NCI-H1048 (cell line): ENCODE measurements around the gene CAP1.
"Not testable (repeated sequence)": the region's sequence is repeated elsewhere in the genome, so short reads cannot be mapped to it uniquely, and the experiment has no call there.

ENCODE experiments used
- DNase-seq: peaks from one replicate; lab custom pipeline; 2025; lab: John Stamatoyannopoulos, UW

The CAP1 gene, protein sequence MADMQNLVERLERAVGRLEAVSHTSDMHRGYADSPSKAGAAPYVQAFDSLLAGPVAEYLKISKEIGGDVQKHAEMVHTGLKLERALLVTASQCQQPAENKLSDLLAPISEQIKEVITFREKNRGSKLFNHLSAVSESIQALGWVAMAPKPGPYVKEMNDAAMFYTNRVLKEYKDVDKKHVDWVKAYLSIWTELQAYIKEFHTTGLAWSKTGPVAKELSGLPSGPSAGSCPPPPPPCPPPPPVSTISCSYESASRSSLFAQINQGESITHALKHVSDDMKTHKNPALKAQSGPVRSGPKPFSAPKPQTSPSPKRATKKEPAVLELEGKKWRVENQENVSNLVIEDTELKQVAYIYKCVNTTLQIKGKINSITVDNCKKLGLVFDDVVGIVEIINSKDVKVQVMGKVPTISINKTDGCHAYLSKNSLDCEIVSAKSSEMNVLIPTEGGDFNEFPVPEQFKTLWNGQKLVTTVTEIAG

GRCh38 chr1:40040511-40041465 lies at the start of gene CAP1:
Gene CAP1, plus strand, starts transcription at chr1:40040729. Its CDS starts 18,618 bp downstream, at chr1:40059347.
- peak; percentile 96 for DNase-seq

DNA sequence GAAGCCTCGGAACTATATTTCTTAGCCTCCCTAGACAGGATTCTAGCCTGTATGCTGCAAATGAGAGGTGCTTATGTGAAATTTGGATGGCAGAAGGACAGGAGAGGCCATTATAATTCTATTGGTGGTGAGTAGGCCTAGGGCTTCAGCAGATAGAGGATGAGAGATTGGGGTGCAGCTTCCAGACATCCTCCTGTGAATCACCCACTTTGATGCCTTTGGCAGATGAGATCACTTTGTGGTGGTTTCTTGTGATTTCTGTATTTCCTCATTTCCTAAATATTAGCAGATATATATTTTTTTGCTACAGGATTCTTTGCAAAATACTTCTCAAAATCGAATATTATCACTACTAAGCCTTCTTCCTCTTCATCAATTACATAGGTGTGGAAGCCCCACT lies 48.3 kb upstream of the CAP1 start:
- no peak for DNase-seq

GRCh38 chr1:39992888-39993287 lies 47.6 kb upstream of the CAP1 start:
- no peak for DNase-seq

- no peak for DNase-seq
Observed at GRCh38 chr1:39995973-39996393, 44.5 kb upstream of the CAP1 start.

- DNase-seq = no peak
Observed at GRCh38 chr1:39996396-39997004, 44.0 kb upstream of the CAP1 start.

DNA sequence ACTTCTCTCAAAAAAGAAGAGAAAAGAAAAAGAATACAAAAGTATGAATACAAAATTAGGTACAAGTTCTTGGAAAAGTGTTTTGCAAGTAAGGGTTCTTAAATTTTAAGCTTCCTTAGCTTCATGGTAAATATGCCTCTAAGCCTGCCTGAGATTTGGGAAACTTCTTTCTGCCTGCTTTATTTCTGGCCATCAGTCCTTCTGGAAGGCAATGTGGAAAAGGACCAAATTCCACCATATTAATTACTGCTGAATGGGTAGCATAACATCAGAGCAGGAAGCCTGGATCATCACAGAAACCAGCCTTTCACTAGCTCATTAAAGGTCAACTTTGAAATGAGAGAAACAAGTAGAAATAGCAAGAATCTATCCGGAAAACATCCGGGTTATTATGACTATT lies 39.1 kb upstream of the CAP1 start:
- no peak for DNase-seq

GRCh38 chr1:40003156-40004093 lies 37.1 kb upstream of the CAP1 start:
- DNase-seq = no peak

GRCh38 chr1:40004857-40005256 lies 35.7 kb upstream of the CAP1 start:
- no peak for DNase-seq

- DNase-seq = not testable (repeated sequence)
Observed at GRCh38 chr1:40007481-40008034, 33.0 kb upstream of the CAP1 start.

GRCh38 chr1:40011198-40011597 lies 29.3 kb upstream of the CAP1 start:
- DNase-seq = no peak

GRCh38 chr1:40014253-40014706 lies 26.2 kb upstream of the CAP1 start:
- no peak for DNase-seq

DNA sequence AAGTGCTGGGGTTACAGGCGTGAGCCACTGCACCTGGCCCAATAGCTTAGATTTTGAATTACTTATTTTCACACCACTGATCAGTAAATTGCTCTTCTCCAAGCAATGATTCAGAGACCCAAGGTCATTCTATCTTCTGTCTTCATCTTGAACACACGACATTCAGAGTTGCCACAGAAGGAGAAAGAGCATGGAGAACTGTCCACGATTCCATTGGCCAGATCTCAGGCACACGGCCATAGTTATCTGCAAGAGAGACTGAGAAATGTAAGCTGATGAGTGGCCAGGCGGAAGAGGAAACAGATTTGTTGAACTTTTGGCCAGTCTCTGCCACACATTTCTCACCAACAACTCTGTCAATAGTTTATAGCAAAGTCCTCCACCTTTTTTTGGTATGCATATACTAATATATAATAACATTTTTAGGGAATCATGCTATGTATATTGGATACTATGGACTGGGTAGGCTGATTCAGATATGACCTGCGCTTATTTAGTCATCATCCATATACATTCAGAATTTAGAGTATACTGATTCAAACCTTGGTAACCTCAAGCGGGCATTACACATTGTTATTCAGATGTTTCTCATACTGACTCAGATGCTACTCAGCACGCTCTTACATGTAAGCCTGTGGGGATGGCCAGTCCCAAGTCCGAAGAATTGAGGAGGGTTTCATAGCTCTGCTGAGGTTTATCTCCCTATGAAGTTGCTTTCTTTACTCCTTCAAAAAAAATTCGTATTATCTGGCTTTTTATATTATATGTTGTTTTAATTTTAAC lies 25.5 kb upstream of the CAP1 start:
- DNase-seq = no peak

GRCh38 chr1:40017951-40018575 lies 22.5 kb upstream of the CAP1 start:
- DNase-seq = no peak

- DNase-seq = no peak
Observed at GRCh38 chr1:40020447-40021085, 20.0 kb upstream of the CAP1 start.

GRCh38 chr1:40023379-40023944 lies 17.1 kb upstream of the CAP1 start:
- no peak for DNase-seq

- DNase-seq = no peak
Observed at GRCh38 chr1:40024671-40025070, 15.9 kb upstream of the CAP1 start.

DNA sequence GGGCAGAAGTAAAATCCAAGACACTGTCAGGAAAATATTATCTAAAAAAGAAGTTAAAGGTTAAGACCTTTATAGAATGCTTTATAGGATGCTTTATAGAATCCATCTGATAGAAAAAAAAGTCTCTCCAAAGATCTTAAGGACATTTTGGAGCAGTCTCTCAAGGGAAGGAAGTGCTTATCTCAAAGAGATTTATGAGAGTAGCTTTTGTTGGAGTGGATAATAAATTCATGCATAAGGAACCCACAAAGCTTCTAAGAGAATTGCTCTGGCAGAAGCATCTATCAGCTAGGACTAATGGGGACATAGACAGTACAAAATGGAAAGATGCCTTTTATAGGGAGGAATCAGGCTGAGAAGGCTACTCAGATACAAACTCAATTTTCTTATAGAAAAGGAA lies 12.9 kb upstream of the CAP1 start:
- no peak for DNase-seq

- no peak for DNase-seq
Observed at GRCh38 chr1:40029608-40030007, 10.9 kb upstream of the CAP1 start.
